HepG2 (cell line): ENCODE measurements around the gene HNRNPUL1. TPM values are rescaled to one million over a fixed set of nuclear protein-coding genes. Genes with fewer than 3 reads are reported as not detected.

Source experiments
- AKNA ChIP-seq: sonication (generic); formaldehyde crosslinking; IDR thresholded peaks from 2 replicates; pipeline ENCODE4 v1.4.0; 2020; ENCODE audit warnings: missing genetic modification reagents, borderline replicate concordance
- BCL6 ChIP-seq: IDR thresholded peaks from 2 replicates; pipeline ENCODE4 v1.6.1; 2016; ENCODE audit warnings: missing genetic modification reagents, missing compliant biosample characterization
- CEBPG ChIP-seq: IDR thresholded peaks from 2 replicates; pipeline ENCODE4 v1.6.1; 2016
- ELF1 ChIP-seq: sonication (generic); formaldehyde crosslinking; IDR thresholded peaks from 2 replicates; pipeline ENCODE4 v1.4.0; 2020; ENCODE audit warnings: missing genetic modification reagents
- ELF3 ChIP-seq: IDR thresholded peaks from 2 replicates; pipeline ENCODE4 v1.6.1; 2016; ENCODE audit warnings: missing genetic modification reagents, missing compliant biosample characterization
- GABPA ChIP-seq, 2 experiments: IDR thresholded peaks; 2 replicates each; pipeline ENCODE4 v1.6.1; 2011 to 2016; ENCODE audit warnings: low read depth in 2 of 2, low read length in 1 of 2, missing biosample characterization in 1 of 2, missing genetic modification characterization in 1 of 2
- HMGXB4 ChIP-seq, 2 experiments: sonication (generic) in 1 of 2; formaldehyde crosslinking in 1 of 2; IDR thresholded peaks; 2 replicates each; pipeline versions ENCODE4 v1.4.0 to v1.6.1; 2018 to 2020; ENCODE audit warnings: missing genetic modification reagents in 2 of 2, borderline replicate concordance in 1 of 2, low read depth in 1 of 2, mild to moderate bottlenecking in 1 of 2, missing biosample characterization in 1 of 2
- MLXIP ChIP-seq: sonication (generic); formaldehyde crosslinking; IDR thresholded peaks from 2 replicates; pipeline ENCODE4 v1.9.0; 2021; ENCODE audit warnings: missing genetic modification reagents, borderline replicate concordance
- PCBP2 ChIP-seq: fragments of 200-400 bp; formaldehyde crosslinking; optimal IDR thresholded peaks from 2 replicates; pipeline ENCODE3; 2018; ENCODE audit warnings: low read length, low read depth; ENCODE audit not compliant: poor library complexity, severe bottlenecking
- POLR2A ChIP-seq, 2 experiments: IDR thresholded peaks; 2 replicates each; pipeline ENCODE4 v1.6.1; 2011; ENCODE audit warnings: low read depth in 2 of 2, low read length in 2 of 2, mild to moderate bottlenecking in 1 of 2, moderate library complexity in 1 of 2; ENCODE audit not compliant: insufficient read depth in 1 of 2
- SALL2 ChIP-seq: sonication (generic); formaldehyde crosslinking; IDR thresholded peaks from 2 replicates; pipeline ENCODE4 v1.8.1; 2023; ENCODE audit warnings: mild to moderate bottlenecking, missing genetic modification reagents, inconsistent platforms
- TGIF2 ChIP-seq: IDR thresholded peaks from 2 replicates; pipeline ENCODE4 v1.6.1; 2016; ENCODE audit warnings: control low read depth, missing compliant biosample characterization
- ZNF713 ChIP-seq: sonication (generic); formaldehyde crosslinking; IDR thresholded peaks from 2 replicates; pipeline ENCODE4 v1.4.0; 2020; ENCODE audit warnings: mild to moderate bottlenecking, missing genetic modification reagents
- ZNF746 ChIP-seq: sonication (generic); formaldehyde crosslinking; IDR thresholded peaks from 2 replicates; pipeline ENCODE4 v1.8.0; 2022; ENCODE audit warnings: mild to moderate bottlenecking, missing genetic modification reagents
- polyA plus RNA-seq, 8 experiments: library from polyadenylated mRNA; depleted of rRNA in 3 of 8; stranded (reverse) in 7 of 8; unstranded in 1 of 8; fragments of >200 nt; fragmentation: Illumina TruSeq in 4 of 8; extraction: Trizol in 4 of 8; gene quantifications; 2 replicates each; pipeline versions ENCODE4 v1.2.1 to v1.2.3, GENCODE V29; 2011 to 2016; ENCODE audit warnings: low read depth in 4 of 8, missing spikeins in 1 of 8, mixed read lengths in 1 of 8; ENCODE audit not compliant: insufficient read depth in 1 of 8
- total RNA-seq, 5 experiments: library from RNA; depleted of rRNA; stranded (reverse); fragments of >200 nt; fragmentation: Illumina TruSeq; extraction: Trizol; gene quantifications; 2 replicates each; pipeline ENCODE4 v1.2.3, GENCODE V29; 2016; ENCODE audit warnings: low read depth in 1 of 5
- TF ChIP-seq, protein P1 (sequence below): sonication (generic); formaldehyde crosslinking; IDR thresholded peaks from 2 replicates; pipeline ENCODE4 v1.9.0; 2021; ENCODE audit warnings: missing genetic modification reagents, borderline replicate concordance
- TF ChIP-seq, protein P2 (sequence below): sonication (generic); formaldehyde crosslinking; IDR thresholded peaks from 2 replicates; pipeline ENCODE4 v1.4.0; 2020; ENCODE audit warnings: mild to moderate bottlenecking, missing genetic modification reagents

Gene HNRNPUL1
- total and polyA plus RNA-seq, 2 of the 13 experiments (the other 11 are each of a cell fraction or from before 2014, with no cell fraction given) = 30.9 to 81.7 TPM

GRCh38 chr19:41324921-41325639 is 60.9 kb downstream of the HNRNPUL1 start (continued):
- TF ChIP-seq MLXIP (no peak), POLR2A (IDR thresholded peaks at IDR 0.05; ENCODE audit: insufficient read depth in 1 of 2, low read depth in 2 of 2, low read length in 2 of 2) (peak; percentile 42 to 50; a peak in 1 of 4 replicates), PCBP2 (peak; percentile 51), ZNF746 (peak; percentile 74; the same call in 1 of the 2 replicates), ELF3 (CRISPR knock-in tag) (peak; percentile 34; the same call in 1 of the 2 replicates), GABPA (IDR thresholded peaks at IDR 0.05; ENCODE audit: low read depth, low read length) (no peak), GABPA (CRISPR knock-in tag; IDR thresholded peaks at IDR 0.05; ENCODE audit: low read depth) (peak; percentile 53; the same call in 1 of the 2 replicates), ELF1 (CRISPR knock-in tag) (no peak), CEBPG (CRISPR knock-in tag) (no peak), SALL2 (CRISPR knock-in tag) (0 out of 2 replicates have a peak, but pooled peaks have one; percentile 38), AKNA (CRISPR knock-in tag) (no peak), BCL6 (CRISPR knock-in tag) (no peak), ZNF713 (CRISPR knock-in tag) (no peak), HMGXB4 (CRISPR knock-in tag; IDR thresholded peaks at IDR 0.05; ENCODE audit: borderline replicate concordance in 1 of 2, low read depth in 1 of 2) (no peak), TGIF2 (CRISPR knock-in tag) (0 out of 2 replicates have a peak, but pooled peaks have one; percentile 58)
- TF ChIP-seq, protein P1, sequence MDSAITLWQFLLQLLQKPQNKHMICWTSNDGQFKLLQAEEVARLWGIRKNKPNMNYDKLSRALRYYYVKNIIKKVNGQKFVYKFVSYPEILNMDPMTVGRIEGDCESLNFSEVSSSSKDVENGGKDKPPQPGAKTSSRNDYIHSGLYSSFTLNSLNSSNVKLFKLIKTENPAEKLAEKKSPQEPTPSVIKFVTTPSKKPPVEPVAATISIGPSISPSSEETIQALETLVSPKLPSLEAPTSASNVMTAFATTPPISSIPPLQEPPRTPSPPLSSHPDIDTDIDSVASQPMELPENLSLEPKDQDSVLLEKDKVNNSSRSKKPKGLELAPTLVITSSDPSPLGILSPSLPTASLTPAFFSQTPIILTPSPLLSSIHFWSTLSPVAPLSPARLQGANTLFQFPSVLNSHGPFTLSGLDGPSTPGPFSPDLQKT (CRISPR knock-in tag) = no peak
- TF ChIP-seq, protein P2, sequence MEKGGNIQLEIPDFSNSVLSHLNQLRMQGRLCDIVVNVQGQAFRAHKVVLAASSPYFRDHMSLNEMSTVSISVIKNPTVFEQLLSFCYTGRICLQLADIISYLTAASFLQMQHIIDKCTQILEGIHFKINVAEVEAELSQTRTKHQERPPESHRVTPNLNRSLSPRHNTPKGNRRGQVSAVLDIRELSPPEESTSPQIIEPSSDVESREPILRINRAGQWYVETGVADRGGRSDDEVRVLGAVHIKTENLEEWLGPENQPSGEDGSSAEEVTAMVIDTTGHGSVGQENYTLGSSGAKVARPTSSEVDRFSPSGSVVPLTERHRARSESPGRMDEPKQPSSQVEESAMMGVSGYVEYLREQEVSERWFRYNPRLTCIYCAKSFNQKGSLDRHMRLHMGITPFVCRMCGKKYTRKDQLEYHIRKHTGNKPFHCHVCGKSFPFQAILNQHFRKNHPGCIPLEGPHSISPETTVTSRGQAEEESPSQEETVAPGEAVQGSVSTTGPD (CRISPR knock-in tag) = no peak
